ENCODE data around the gene PCBP2. TPM values are rescaled to one million over a fixed set of nuclear protein-coding genes. Genes with fewer than 3 reads are reported as not detected.
"Not testable (repeated sequence)": the region's sequence is repeated elsewhere in the genome, so short reads cannot be mapped to it uniquely, and the experiment has no call there.

The PCBP2 gene
- polyA plus RNA-seq, 4 donors = 971 to 1,152 (median 1,079) TPM

DNA sequence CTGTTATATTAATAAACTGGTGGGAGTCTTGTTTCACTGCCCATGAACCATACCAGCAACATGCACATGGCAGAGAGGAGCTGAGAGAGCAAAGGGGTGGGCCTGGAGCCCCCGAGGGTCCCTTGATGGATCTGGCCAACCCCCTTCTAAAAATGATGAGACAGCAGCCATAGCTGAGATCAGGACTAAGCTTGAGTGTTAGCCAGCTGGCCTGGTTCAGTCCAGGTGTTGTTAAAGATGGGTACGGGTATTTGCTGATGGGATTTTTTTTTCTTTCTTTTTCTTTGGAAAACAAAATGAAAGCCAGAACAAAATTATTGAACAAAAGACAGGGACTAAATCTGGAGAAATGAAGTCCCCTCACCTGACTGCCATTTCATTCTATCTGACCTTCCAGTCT lies 16.0 kb downstream of the PCBP2 start:
- DNase-seq (ENCODE audit: low read depth in 4 of 4, low spot score in 2 of 4) = no peak

- no peak for DNase-seq (ENCODE audit: low read depth in 4 of 4, low spot score in 2 of 4)
These were observed 16.4 kb downstream of the PCBP2 start for GRCh38 chr12:53468282-53468681.

DNA sequence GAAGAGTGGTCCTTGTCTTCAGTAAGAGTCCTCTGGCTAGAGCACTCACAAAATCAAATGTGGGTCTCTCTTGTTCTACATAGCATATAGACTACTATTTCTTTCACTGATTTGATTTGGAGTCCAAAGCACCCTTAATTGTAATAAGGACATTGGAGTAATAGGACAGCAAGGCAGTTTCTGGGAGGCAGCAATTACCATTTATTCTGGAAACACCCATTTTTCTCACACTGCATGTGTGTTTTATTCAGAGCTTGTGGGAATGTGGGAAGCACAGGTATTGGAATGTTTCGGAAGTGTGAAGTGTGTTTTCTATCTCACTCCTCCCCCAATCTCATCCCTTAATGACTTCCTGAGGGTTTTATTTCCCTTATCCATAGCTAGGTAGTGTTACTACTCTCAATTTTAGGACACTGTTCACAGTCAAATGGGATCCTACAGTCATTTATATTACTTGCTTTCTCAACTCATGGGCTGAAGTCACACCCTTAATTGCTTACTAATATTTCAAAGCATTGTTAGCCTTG lies 20.2 kb downstream of the PCBP2 start:
- DNase-seq (ENCODE audit: low read depth in 4 of 4, low spot score in 2 of 4) = no peak

GRCh38 chr12:53474077-53474476 lies 22.2 kb downstream of the PCBP2 start:
- no peak for DNase-seq (ENCODE audit: low read depth in 4 of 4, low spot score in 2 of 4)

DNA sequence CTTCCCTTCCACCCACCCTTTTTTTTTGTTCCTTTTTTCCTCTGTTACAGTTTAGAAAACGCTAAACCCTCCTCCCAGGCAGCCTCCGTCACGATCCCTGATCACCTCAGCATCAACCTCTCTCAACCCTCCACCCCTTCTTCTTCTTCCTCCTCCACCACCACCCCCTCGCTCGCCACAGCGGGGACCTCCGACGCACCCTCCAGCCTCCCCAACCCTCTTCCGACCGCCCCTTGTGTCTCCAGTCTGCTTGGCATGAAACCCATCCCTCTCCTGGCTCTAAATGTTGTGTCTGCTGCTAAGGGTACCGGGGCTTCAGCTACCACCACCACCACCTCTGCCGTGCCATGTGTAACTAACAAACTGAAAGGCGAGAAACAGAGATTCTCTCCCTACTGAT lies 22.9 kb downstream of the PCBP2 start:
- DNase-seq (ENCODE audit: low read depth in 4 of 4, low spot score in 2 of 4) = no peak

- no peak for DNase-seq (ENCODE audit: low read depth in 4 of 4, low spot score in 2 of 4)
These were observed 24.9 kb downstream of the PCBP2 start for GRCh38 chr12:53476769-53477209.

DNA sequence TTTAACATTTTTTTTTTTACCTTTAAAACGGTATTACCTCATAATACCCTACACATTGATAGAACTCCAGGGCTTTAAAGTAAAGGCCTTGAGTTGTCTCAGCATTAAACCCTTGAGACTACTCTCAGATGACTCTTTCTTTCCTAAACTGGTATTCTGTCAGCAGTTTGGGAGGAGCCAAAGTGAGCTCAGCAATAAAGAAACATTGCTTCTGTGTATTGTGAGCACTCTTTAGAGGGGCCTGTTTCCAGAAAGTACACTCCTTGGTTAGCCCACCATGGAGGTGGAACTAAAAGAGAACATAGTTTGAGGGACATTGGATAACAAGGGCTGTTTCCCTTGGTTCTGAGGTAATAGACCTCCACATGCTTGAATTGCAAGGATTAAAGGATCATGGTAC lies 27.0 kb downstream of the PCBP2 start:
- no peak for DNase-seq (ENCODE audit: low read depth in 4 of 4, low spot score in 2 of 4)

DNA sequence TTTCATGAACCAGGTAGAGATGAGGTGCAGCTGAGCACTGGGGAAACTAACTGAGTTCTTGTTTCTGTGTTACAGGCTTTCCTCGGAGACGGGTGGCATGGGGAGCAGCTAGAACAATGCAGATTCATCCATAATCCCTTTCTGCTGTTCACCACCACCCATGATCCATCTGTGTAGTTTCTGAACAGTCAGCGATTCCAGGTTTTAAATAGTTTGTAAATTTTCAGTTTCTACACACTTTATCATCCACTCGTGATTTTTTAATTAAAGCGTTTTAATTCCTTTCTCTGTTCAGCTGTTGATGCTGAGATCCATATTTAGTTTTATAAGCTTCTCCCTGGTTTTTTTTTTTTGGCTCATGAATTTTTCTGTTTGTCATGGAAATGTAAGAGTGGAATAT lies 27.4 kb downstream of the PCBP2 start:
- no peak for DNase-seq (ENCODE audit: low read depth in 4 of 4, low spot score in 2 of 4)

DNA sequence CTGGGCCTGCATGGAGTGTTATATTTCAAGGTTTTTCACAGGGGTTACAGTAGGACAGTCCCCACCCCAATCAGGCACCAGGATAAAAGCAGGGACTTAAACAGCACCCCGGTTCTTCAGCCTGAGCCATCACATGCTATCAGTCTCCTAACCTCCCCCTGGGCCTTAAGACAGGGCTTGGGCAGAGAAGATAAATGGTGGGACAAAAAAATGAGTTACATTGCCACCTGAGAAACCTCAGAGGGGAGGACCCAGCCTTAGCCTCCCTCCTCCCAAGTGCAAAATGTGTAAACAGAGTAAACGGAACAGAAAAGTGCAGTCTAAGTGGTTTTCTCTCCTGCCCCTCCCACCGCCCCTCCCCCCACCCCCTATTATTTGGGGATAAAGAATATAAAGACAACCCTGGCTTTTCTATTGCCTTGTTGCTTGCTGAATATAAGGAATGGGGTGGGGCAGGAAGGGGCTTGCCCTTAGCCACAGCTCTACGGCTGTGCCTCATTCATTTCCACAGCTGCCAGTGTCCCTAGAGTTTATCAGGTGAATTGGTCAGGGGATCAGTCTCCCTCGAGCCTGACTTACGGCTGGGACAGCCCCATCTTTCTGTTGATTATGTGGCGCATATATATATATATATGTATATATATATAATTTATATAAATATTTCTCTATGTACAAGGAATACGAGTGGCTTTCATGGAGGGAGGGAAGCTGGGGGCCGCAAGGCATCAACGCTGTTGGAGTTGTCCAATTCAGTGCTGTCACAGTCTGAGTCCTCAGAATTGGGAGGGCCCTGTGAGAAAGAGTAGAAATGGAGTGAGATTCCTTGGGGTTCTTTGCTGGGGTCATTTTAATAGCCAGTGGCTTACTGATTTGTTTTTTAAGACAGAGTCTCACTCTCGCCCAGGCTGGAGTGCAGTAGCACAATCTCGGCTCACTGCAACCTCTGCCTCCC lies 28.9 kb downstream of the PCBP2 start:
- DNase-seq (ENCODE audit: low read depth in 4 of 4, low spot score in 2 of 4) = no peak

DNA sequence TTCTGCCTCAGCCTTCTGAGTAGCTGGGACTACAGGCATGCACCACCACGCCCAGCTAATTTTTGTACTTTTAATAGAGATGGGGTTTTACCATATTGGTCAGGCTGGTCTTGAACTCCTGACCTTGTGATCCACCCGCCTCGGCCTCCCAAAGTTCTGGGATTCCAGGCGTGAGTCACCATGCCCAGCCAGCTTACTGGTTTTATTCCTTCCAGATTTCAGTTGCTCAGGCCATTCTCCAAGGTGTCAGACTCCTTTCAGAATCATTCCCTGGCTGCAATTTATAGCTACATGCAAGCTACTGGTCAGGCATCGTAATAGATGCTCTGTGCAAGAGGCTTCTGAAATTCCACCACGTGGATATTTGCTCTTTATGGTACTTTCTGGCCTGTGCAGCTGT lies 29.6 kb downstream of the PCBP2 start:
- DNase-seq (ENCODE audit: low read depth in 4 of 4, low spot score in 2 of 4) = not testable (repeated sequence)

DNA sequence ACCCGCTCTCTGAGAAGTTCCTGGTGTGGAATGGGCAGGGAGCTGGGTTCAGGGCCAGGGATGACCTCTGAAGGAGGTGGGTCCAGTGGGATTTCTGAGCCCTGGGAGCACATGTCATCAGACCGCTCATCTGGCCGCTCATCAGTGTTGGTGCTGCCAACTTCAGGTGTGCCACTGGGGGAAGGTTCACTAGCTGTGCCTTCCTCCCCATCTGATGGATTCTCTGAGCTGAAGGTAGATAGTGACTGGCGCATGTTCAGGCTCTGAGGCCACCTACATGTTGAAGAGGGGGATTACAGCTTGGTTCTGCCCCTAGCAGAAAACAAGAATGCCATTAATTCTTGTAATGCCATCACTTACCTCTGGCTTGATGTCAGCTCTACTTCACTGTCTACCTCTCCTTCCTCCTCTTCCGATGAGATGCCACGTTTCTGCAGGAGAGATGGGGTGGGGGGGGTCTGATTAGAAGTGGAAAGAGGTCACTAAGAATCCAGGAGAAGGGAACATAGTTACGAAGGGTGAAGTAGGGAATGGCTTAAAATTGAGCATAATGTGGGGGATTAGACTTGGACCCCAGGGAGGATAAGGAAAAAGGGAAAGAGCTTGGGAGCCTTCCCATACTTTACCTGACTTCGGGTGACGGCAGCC lies 30.2 kb downstream of the PCBP2 start:
- DNase-seq (ENCODE audit: low read depth in 4 of 4, low spot score in 2 of 4) = no peak

GRCh38 chr12:53482626-53483168 lies 30.8 kb downstream of the PCBP2 start:
- DNase-seq (ENCODE audit: low read depth in 4 of 4, low spot score in 2 of 4) = no peak

- DNase-seq (ENCODE audit: low read depth in 4 of 4, low spot score in 2 of 4) = no peak
These were observed 31.5 kb downstream of the PCBP2 start for GRCh38 chr12:53483225-53483978.

- no peak for DNase-seq (ENCODE audit: low read depth in 4 of 4, low spot score in 2 of 4)
These were observed 32.1 kb downstream of the PCBP2 start for GRCh38 chr12:53483979-53484377.

- no peak for DNase-seq (ENCODE audit: low read depth in 4 of 4, low spot score in 2 of 4)
These were observed 33.0 kb downstream of the PCBP2 start for GRCh38 chr12:53484686-53485575.

- DNase-seq (ENCODE audit: low read depth in 4 of 4, low spot score in 2 of 4) = no peak
These were observed 34.2 kb downstream of the PCBP2 start for GRCh38 chr12:53485955-53486735.

GRCh38 chr12:53486736-53487487 lies 35.0 kb downstream of the PCBP2 start:
- no peak for DNase-seq (ENCODE audit: low read depth in 4 of 4, low spot score in 2 of 4)

GRCh38 chr12:53489242-53489864 lies 37.5 kb downstream of the PCBP2 start:
- peak in 1 of 4 donors; percentile 32 for DNase-seq (ENCODE audit: low read depth in 4 of 4, low spot score in 2 of 4)
